Esophagus squamous epithelium (tissue), 5 donors: ENCODE data around the gene CENPO. TPM values are rescaled to one million over a fixed set of nuclear protein-coding genes. Genes with fewer than 3 reads are reported as not detected.
A peak's percentile ranks its signal among the peaks of the same experiment; 100 is the strongest.

ENCODE experiments used
- DNase-seq: peaks from one replicate; lab custom pipeline; 2025; lab: John Stamatoyannopoulos, UW
- H3K27ac ChIP-seq, 4 donors: fragments of 200-600 bp; sonication (generic); one replicate each; pipeline ENCODE4 v1.5.1; 2016 to 2019; ENCODE audit warnings: mild to moderate bottlenecking in 1 of 4
- H3K27me3 ChIP-seq, 4 donors: fragments of 200-600 bp; sonication (generic); 1 replicate in 3 of 4; 2 replicates in 1 of 4; pipeline versions ENCODE4 v1.5.1 to v1.6.0; 2017 to 2021; ENCODE audit warnings: antibody characterized with exemption in 1 of 4
- H3K36me3 ChIP-seq, 3 donors: fragments of 200-600 bp; sonication (generic); one replicate each; pipeline ENCODE4 v1.5.1; 2016 to 2019
- H3K4me1 ChIP-seq, 3 donors: fragments of 200-600 bp; sonication (generic); one replicate each; pipeline ENCODE4 v1.5.1; 2017 to 2019
- H3K4me3 ChIP-seq, 4 donors: fragments of 200-600 bp; sonication (generic); 1 replicate in 3 of 4; 2 replicates in 1 of 4; pipeline ENCODE4 v1.5.1; 2016 to 2019; ENCODE audit warnings: mild to moderate bottlenecking in 2 of 4, moderate library complexity in 1 of 4
- H3K9me3 ChIP-seq, 3 donors: fragments of 200-600 bp; sonication (generic); one replicate each; pipeline ENCODE4 v1.5.1; 2016 to 2019
- POLR2A ChIP-seq, 4 donors: fragments of 450-650 bp; IDR thresholded peaks; one replicate each; pipeline ENCODE4 v1.6.1; 2017; ENCODE audit warnings: antibody characterized with exemption in 4 of 4, mild to moderate bottlenecking in 4 of 4, moderate library complexity in 3 of 4
- whole genome bisulfite sequencing, 2 donors: methylation state at CpG; one replicate each; pipeline ENCODE4 v1.1.5; 2018; 5-methylcytosine and 5-hydroxymethylcytosine counted together
- intact Hi-C: fragments of 100-400 bp; cut with DNase I; formaldehyde crosslinking; loops from one replicate; pipeline ENCODE4 v1.15.0; 2022
- total RNA-seq, 4 donors: library from RNA; depleted of rRNA; stranded (reverse); fragments of >200 nt; gene quantifications; one replicate each; pipeline ENCODE4 v1.1.0, GENCODE V29; 2016
- TF ChIP-seq, protein P1 (sequence below), 6 experiments: fragments of 450-650 bp in 4 of 6; fragments of 200-600 bp in 2 of 6; sonication (generic) in 2 of 6; IDR thresholded peaks; one replicate each; pipeline ENCODE4 v1.5.1; 2016 to 2019; ENCODE audit warnings: antibody characterized with exemption in 6 of 6, mild to moderate bottlenecking in 4 of 6, moderate library complexity in 4 of 6
- donor health status: DM: yes; HTN: yes; CAD: no.

CENPO gene
- total RNA-seq, 4 donors from 2014 or later: 3.5 to 12.2 (median 6.4) TPM

DNA sequence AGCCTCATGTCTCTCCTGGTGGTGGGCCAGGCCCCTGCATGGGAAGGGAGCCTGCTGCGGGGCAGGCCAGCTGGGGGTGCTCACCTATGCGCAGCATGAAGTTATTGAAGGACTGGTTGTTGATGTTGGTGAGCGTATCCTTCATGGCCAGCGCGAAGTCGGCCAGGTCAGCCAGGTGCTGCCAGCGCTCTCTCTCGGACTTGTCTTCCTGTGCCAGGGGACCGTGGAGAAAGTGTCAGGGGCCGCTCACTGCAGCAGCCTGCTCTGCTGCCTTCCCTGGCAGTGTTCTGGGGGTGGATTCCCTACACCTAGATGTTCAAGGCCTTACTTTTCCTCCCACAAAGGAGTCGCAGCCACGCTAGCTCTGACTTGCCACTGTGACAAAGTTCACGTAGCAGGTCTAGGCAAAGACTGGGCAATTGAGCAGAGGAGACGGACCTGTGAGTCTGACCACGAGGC, 28.2 kb downstream of the CENPO start:
- H3K36me3 ChIP-seq: peaks cover 0 to 87% (median 7%) of the 10 kb centered on the region in 3 donors
- intact Hi-C loops: no loop called here
- 69 to 72% methylated on average over 5 to 12 of the region's 15 CpGs for WGBS, 2 donors

DNA sequence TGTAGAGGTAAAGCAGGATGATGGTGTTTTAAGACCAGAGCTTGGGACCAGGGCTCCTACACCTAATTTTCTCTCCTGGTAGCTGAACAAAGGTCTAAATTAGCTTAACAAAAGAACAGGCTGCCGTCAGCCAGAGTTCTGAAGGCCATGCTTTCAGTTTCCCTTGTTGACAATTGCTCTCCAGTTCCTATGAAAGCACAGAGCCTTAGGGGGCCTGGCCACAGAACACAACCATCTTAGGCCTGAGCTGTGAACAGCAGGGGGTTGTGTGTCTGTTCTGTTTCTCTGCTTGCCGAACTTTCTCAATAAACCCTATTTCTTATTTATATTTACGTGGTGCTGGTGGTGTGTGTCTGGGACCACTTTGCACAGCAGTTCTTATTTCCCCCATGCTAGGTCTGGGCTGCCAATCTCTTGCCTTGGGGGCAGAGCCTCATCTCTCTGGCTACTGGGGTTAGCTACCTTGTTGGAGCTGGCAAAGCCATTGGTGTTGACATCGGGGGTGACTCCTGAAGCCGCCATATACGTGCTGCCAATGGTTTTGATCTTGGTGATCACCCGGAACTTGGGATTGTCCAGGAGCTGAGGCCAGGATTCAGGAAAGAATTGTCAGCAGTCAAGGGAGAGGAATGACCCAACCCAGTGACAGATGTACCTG, 29.0 kb downstream of the CENPO start:
- 69 to 86% methylated on average over 3 of the region's 7 CpGs for whole genome bisulfite sequencing, 2 donors
- no peak overlapping the region for H3K4me3 ChIP-seq
- no peaks in the 10 kb centered on the region for H3K9me3 ChIP-seq
- intact Hi-C loops: no loop called here
- peaks cover 0 to 4% (median under 1%) of the 10 kb centered on the region in 3 donors for H3K4me1 ChIP-seq
- peaks cover 0 to 80% (median 7%) of the 10 kb centered on the region in 3 donors for H3K36me3 ChIP-seq
- no peaks in the 10 kb centered on the region for H3K27me3 ChIP-seq
- TF ChIP-seq POLR2A (IDR thresholded peaks at IDR 0.05): no peak
- TF ChIP-seq, protein P1, sequence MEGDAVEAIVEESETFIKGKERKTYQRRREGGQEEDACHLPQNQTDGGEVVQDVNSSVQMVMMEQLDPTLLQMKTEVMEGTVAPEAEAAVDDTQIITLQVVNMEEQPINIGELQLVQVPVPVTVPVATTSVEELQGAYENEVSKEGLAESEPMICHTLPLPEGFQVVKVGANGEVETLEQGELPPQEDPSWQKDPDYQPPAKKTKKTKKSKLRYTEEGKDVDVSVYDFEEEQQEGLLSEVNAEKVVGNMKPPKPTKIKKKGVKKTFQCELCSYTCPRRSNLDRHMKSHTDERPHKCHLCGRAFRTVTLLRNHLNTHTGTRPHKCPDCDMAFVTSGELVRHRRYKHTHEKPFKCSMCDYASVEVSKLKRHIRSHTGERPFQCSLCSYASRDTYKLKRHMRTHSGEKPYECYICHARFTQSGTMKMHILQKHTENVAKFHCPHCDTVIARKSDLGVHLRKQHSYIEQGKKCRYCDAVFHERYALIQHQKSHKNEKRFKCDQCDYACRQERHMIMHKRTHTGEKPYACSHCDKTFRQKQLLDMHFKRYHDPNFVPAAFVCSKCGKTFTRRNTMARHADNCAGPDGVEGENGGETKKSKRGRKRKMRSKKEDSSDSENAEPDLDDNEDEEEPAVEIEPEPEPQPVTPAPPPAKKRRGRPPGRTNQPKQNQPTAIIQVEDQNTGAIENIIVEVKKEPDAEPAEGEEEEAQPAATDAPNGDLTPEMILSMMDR (IDR thresholded peaks at IDR 0.05): no peak
- no peak for DNase-seq
- no peak overlapping the region for H3K27ac ChIP-seq

More for the DNA sequence above, 28.2 kb downstream of the CENPO start:
- no peaks in the 10 kb centered on the region for H3K9me3 ChIP-seq
- no peaks in the 10 kb centered on the region for H3K27me3 ChIP-seq
- no peak for DNase-seq
- TF ChIP-seq, protein P1 (IDR thresholded peaks at IDR 0.05): no peak
- TF ChIP-seq POLR2A (IDR thresholded peaks at IDR 0.05): no peak
- H3K4me3 ChIP-seq: no peak overlapping the region
- H3K27ac ChIP-seq: no peak overlapping the region
- H3K4me1 ChIP-seq: no peaks in the 10 kb centered on the region

DNA sequence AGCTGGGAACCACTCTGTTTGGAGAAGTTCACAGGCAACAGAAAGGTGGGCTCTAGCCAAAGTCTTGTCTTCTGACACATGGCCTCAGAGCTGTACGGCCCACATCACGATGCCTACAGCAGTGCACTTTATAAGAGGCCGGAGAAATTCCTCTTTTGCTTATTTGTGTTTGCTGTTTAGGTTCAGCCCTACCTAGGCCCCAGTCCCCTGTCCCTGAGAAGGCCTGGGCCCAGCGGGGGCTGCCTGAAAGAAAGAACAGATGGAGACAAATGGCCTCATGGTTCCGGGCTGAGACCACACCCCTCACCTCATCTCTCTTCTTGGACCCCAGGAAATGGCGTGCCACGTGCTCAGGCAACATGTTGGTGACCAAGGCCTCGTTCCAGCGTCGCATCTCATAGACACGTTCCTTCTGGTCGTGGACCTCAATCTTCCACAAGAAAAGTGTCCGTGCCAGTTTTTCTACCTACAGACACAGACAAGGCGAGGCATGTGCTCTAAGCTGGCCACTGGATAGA, 30.9 kb downstream of the CENPO start:
- DNase-seq: no peak
- peaks cover 0 to 12% (median 8%) of the 10 kb centered on the region in 3 donors for H3K4me1 ChIP-seq
- H3K4me3 ChIP-seq: no peak overlapping the region
- no peaks in the 10 kb centered on the region for H3K9me3 ChIP-seq
- WGBS, 2 donors: 82 to 90% methylated on average over 13 to 14 of the region's 14 CpGs
- peaks cover 0 to 60% (median 7%) of the 10 kb centered on the region in 3 donors for H3K36me3 ChIP-seq
- H3K27me3 ChIP-seq: no peaks in the 10 kb centered on the region
- H3K27ac ChIP-seq: no peak overlapping the region
- intact Hi-C loops: no loop called here
- TF ChIP-seq, protein P1 (IDR thresholded peaks at IDR 0.05): no peak
- no peak for TF ChIP-seq POLR2A (IDR thresholded peaks at IDR 0.05)

DNA sequence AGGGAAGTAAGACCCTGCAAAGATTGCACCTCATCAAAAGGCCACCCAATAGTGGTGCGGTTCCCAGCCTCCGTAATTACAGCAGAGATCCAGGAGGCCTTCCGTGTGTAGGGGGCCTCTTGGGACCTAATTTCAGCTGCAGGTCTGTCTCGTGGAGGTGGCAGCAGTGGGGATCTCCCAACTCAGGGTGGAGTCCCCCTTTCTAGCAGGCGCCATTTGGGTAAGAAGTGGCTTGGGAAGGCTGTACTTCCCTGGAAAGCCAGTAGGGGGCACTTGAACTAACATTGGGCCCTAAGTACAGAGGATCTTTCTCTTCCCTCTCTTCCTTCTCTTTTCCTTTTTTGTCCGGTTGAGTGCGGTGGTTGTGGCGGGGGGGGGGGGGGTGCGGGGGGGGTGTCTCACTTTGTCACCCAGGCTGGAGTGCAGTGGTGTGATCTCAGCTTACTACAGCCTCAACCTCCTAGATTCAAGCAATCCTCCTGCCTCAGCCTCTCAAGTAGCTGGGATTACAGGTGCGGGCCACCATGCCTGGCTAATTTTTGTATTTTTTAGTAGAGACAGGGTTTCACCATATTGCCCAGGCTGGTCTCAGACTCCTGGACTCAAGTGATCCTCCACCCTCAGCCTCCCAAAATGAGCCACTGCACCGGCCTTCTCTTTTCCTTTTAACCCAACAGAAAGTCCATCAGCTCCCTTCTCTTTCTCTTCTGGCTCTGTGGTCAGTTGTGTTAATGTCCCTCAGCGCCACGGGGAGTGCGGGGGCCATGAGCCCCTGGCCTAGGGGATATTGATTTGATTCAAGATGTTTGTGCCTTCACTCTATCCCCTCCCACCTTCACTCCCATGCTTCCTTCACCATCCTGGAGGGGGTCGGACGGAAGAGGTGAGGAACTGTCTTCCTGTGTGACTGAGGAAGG, 32.0 kb downstream of the CENPO start:
- Histone ChIP-seq H3K4me3 (no peak overlapping the region), H3K9me3 (no peaks in the 10 kb centered on the region), H3K27ac (no peak overlapping the region), H3K4me1 (peaks cover 0 to 12% (median 8%) of the 10 kb centered on the region in 3 donors), H3K36me3 (peaks cover 0 to 53% (median 4%) of the 10 kb centered on the region in 3 donors), H3K27me3 (no peaks in the 10 kb centered on the region)
- WGBS, 2 donors: 85 to 89% methylated on average over 13 to 14 of the region's 16 CpGs
- TF ChIP-seq, protein P1 (IDR thresholded peaks at IDR 0.05): peak in 3 of 6 experiments; percentile 5 to 43 (median 29)
- no peak for TF ChIP-seq POLR2A (IDR thresholded peaks at IDR 0.05)
- no peak for DNase-seq
- intact Hi-C loops: loop anchor here (5.0 kb wide), 1 partner anchor 418 kb away; no protein-coding TSS in a partner anchor
